ENCODE results near the gene SMOC1. TPM values are rescaled to one million over a fixed set of nuclear protein-coding genes. Genes with fewer than 3 reads are reported as not detected.

SMOC1 gene, protein sequence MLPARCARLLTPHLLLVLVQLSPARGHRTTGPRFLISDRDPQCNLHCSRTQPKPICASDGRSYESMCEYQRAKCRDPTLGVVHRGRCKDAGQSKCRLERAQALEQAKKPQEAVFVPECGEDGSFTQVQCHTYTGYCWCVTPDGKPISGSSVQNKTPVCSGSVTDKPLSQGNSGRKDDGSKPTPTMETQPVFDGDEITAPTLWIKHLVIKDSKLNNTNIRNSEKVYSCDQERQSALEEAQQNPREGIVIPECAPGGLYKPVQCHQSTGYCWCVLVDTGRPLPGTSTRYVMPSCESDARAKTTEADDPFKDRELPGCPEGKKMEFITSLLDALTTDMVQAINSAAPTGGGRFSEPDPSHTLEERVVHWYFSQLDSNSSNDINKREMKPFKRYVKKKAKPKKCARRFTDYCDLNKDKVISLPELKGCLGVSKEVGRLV
- total RNA-seq: not detected

DNA sequence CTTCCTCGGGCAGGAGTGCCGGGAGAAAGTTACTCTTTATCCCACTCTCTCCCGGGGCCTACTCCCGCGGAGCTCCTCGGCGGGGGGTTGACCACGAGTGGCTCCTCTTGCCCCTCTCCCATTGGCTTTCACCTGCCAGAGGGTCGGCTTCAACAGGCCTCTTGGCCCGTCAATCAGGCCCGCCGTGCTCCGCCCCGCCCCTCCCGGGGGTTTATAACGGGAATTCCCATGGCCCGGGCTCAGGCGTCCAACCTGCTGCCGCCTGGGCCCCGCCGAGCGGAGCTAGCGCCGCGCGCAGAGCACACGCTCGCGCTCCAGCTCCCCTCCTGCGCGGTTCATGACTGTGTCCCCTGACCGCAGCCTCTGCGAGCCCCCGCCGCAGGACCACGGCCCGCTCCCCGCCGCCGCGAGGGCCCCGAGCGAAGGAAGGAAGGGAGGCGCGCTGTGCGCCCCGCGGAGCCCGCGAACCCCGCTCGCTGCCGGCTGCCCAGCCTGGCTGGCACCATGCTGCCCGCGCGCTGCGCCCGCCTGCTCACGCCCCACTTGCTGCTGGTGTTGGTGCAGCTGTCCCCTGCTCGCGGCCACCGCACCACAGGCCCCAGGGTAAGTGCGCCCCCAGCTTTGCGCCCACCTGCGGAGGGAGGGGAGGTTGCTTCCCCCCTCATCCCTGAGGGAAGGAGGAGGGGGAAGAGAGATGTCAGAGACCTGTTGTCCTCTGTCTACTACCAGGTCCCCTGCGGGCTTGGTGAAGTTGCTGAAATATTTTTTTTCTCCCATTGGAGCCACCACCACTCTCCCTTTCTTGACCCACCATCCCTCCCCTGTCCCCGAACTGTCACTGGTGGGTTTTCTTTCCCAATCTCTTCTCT lies at the start of gene SMOC1:
Gene SMOC1, plus strand, starts transcription at position 242 of the 869 bp plus-strand sequence. Its CDS starts 263 bp downstream, at position 505.
- Mint-ChIP-seq H3K36me3 (no peaks in the 10 kb centered on the region), H3K27ac (no peak within 1 kb of the TSS), H3K9me3 (no peaks in the 10 kb centered on the region)
- ATAC-seq (peak in 1 of 2 donors; percentile 68), DNase-seq (ENCODE audit: low spot score in 2 of 2) (peak in 1 of 2 donors; percentile 37)

DNA sequence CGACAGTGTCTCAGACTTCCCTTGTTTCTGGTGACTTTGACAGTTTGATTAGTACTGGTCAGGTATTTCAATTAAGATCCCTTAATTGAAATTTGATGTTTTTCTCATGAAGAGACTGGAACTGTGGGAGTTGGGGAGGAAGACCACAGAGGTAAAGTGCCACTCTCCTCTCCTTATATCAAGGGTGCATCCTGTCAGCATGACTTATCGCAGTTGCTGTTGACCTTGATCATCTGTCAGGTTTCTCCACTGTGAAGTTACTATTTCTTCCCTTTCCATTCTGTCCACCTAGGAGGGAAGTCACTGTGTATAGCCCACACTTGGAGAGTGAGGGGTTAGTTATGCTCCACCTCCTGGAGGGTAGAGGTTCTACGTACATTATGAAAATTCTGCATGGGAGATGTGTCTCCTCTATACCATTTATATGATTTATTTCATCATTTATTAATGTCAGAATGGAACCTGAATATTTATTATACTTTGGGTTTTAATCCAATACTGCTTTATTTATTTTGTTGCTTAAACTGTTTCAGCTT lies 40.3 kb upstream of the SMOC1 start:
- DNase-seq (ENCODE audit: low spot score in 2 of 2): no peak
- H3K27ac Mint-ChIP-seq: no peak overlapping the region
- no peaks in the 10 kb centered on the region for H3K9me3 Mint-ChIP-seq
- no peak for ATAC-seq
- H3K36me3 Mint-ChIP-seq: no peaks in the 10 kb centered on the region

DNA sequence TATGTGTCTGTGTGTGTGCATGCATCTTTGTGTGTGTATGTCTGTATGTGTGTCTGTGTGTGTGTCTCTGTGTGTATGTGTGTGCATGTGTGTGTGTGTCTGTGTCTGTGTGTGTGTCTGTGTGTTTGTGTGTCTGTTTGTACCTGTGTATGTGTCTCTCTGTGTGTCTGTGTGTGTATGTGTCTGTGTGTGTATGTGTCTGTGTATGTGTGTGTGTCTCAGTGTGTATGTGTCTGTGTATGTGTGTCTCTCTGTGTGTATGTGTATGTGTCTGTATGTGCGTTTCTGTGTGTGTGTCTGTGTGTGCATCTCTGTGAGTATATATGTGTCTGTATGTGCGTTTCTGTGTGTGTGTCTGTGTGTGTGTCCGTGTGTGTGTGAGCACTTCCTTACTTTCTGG lies 39.6 kb upstream of the SMOC1 start:
- H3K27ac Mint-ChIP-seq: no peak overlapping the region
- H3K36me3 Mint-ChIP-seq: no peaks in the 10 kb centered on the region
- DNase-seq (ENCODE audit: low spot score in 2 of 2) (no peak), ATAC-seq (no peak)
- H3K9me3 Mint-ChIP-seq: no peaks in the 10 kb centered on the region

DNA sequence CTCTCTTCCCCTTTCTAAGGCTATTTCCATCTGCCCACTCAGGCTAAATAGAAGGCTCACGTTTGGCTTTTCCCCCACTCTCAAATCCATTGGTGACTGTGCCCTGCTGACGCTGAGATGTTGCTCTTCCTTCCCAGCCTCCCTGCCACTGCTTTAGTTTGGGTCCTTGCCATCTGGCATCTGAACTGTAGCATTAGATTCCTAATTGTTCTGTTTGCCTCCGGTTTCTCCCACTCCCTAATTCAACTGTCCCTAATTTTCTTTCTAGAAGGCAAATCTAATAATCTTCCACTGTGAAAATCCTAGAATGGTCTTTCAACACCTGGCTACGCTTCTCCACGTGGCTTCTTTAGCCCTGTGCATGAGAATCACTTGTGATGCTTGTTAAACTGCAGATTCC lies 37.6 kb upstream of the SMOC1 start:
- ATAC-seq (no peak), DNase-seq (ENCODE audit: low spot score in 2 of 2) (no peak)
- no peaks in the 10 kb centered on the region for H3K36me3 Mint-ChIP-seq
- H3K27ac Mint-ChIP-seq: no peak overlapping the region
- H3K9me3 Mint-ChIP-seq: no peaks in the 10 kb centered on the region

DNA sequence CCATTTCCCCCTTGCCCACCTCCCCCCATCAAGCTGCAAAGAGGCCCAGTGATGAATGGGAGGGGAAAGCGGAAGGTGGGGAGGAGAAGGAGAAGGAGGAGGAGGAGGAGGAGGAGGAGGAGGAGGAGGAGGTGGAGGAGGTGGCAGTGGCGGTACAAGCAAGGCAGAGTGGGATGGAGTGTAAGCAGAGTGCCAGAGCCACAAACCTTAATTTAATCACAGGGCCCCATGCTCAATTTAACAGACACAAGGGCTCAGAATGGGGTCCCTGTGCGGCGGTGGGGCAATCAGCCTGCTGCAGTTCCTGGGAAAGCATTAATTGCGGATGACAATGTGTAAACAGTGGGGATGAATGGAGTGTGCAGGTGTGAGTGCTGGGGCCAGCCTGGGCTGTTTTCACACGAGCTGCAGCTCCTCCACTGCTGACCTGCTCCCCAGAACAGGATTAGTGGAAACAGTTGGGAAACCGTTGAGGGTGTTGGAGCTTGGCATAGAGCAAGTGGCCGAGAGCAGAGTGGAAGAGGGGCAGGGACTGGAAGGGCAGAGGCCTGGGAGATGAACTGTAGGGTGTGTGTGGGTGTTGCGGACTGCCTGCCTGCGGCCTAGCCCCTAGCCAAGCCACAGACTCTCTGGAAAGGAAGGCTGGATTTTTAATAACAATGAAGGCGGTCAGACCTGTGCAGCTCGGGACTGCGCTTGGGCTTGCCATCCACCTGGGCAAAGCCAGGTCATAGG lies 36.4 kb upstream of the SMOC1 start:
- Mint-ChIP-seq H3K27ac (no peak overlapping the region), H3K36me3 (no peaks in the 10 kb centered on the region), H3K9me3 (no peaks in the 10 kb centered on the region)
- no peak for ATAC-seq
- DNase-seq (ENCODE audit: low spot score in 2 of 2): no peak

DNA sequence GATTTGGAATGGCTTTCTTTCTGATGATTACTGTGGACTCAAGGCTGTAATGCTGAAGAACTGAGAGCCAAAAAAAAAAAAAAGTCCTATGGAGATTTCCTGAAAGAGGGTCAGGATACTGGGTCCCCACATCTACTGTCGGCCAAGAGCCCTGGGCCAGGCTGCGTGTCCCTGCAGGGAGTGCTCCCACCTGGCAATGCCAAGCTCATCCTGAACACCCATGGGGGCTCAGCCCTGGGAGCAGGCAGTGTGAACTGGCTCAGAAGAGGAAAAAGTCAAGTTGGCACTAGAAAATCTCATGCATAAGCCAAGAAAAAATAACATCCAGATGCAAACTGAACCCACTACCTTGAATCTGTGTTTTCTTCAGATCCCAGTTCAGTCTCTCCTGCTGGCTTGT lies 35.0 kb upstream of the SMOC1 start:
- no peak for ATAC-seq
- Mint-ChIP-seq H3K36me3 (no peaks in the 10 kb centered on the region), H3K9me3 (no peaks in the 10 kb centered on the region), H3K27ac (no peak overlapping the region)
- no peak for DNase-seq (ENCODE audit: low spot score in 2 of 2)

DNA sequence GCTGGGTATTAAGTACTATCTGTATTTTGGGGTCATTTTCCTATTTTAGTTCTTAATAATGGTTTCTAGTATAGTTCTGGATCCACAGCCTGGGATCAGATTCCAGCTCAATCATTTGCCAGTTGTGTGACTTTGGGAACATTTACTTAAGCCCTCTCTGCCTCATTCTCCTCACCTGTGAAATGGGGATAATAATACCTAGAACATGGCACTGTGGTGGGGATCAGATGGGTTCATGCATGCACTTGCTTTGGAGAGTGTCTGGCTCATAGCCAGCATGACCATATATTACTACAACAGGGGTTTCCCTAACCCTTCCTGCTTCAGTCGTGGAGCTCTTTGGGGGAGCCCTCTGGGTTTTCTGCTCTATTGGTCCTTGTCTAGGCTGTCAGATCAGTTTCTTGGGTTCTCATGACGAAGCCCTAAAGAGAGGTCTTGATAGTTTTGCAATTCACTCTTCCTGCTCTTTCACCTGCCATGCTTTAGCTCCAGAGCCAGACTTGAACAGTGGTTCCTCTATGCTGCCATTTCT lies 34.1 kb upstream of the SMOC1 start:
- H3K9me3 Mint-ChIP-seq: no peaks in the 10 kb centered on the region
- DNase-seq (ENCODE audit: low spot score in 2 of 2): no peak
- no peak for ATAC-seq
- H3K27ac Mint-ChIP-seq: no peak overlapping the region
- no peaks in the 10 kb centered on the region for H3K36me3 Mint-ChIP-seq

DNA sequence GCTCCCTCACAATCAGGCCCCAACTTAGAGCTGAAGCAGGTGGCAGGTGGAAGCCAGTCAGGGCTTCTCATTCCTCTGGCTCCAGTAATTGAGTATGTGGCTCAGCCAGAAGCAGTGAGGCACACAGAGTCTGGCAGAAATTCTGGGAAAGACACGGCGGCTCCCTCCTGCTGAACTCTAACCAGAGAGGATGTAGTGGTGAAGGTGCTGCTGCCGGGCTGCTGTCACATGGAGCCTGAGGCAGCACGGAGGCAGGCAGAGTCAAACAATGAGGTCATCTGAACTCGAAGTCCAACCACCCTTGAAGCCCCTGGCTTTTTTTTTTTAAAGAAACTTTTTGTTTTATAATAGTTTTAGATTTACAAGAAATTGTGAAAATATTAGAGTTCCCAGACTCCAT lies 33.4 kb upstream of the SMOC1 start:
- no peak for ATAC-seq
- H3K36me3 Mint-ChIP-seq: no peaks in the 10 kb centered on the region
- H3K9me3 Mint-ChIP-seq: no peaks in the 10 kb centered on the region

DNA sequence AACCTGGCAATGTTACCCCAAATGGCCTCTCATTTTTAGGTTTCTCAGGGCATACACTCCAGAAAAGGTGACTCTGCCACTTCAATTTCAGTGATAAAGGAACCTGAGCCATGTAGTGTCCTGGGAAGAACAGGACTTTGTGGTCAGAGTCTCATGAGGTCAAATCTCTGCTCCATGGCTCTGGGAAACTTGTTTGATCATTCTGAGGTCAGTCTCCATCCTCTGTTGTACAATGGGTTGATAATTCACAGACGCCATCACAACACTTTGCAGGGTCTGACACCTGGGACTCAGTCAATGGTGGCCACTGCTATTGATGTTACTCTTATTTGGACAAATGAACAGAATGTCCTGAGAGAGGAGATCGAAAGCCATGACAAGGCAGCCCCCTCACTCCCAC lies 31.1 kb upstream of the SMOC1 start:
- no peaks in the 10 kb centered on the region for H3K36me3 Mint-ChIP-seq
- DNase-seq (ENCODE audit: low spot score in 2 of 2) (no peak), ATAC-seq (no peak)
- H3K9me3 Mint-ChIP-seq: no peaks in the 10 kb centered on the region
- peak overlapping the region in 1 of 2 donors; percentile 66 for H3K27ac Mint-ChIP-seq

More for the DNA sequence above, 33.4 kb upstream of the SMOC1 start:
- DNase-seq (ENCODE audit: low spot score in 2 of 2): no peak
- no peak overlapping the region for H3K27ac Mint-ChIP-seq

DNA sequence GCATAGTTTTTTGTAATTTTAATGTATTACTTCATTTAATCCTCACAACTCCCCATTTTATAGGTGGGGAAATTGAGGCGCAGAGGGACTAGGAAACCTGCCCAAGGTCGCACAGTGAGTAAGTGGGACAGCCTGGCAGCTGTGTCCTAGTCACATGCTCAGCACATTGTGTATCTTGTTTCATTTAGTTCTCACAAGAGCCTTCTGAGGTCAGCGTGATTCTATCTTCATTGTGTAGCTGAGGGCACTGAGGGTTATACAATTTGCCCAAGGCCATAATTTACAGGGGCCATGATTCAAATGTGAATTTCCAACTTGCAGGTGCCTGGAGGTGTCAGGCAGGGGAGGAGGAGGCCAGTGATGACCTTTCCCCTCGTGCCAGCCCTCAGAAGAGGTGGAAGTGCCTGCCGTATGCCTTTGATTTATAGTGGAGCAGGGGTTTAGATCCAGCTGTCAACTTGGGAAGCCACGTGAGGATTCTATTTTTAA lies 30.3 kb upstream of the SMOC1 start:
- no peaks in the 10 kb centered on the region for H3K36me3 Mint-ChIP-seq
- DNase-seq (ENCODE audit: low spot score in 2 of 2) (no peak), ATAC-seq (no peak)
- H3K27ac Mint-ChIP-seq: no peak overlapping the region
- H3K9me3 Mint-ChIP-seq: no peaks in the 10 kb centered on the region

DNA sequence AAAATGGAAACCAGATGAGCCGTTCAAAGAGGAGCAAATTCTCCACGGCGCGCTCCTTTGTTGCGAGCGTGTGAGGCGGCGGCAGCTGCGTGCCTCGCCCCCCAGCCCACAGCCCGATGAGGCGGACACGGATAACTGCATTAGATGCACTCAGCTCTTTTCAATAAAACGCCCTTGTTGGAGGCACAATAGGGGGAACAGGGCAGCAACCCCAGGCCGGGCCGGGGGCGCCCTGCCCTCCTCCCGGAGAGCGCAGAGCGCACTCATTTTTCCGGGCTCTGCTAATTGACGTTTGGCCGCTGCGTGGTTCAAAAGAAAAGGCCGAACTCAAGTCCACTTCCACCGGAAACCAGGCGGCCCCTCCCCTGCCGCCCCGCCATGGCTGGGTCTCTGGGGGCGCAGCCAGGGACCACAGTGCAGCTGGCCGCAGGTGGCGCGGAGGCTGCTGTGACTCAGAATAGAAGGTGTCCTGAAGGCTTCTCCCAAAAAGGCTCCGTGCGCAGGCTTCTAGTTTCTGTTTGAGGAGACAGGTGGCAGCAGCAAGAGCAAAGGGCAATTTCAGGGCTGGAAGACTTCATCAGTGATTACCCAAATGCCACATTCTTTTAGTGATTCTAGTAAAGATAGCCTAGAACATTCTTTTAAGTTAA lies 29.0 kb upstream of the SMOC1 start:
- H3K36me3 Mint-ChIP-seq: no peaks in the 10 kb centered on the region
- DNase-seq (ENCODE audit: low spot score in 2 of 2): no peak
- H3K27ac Mint-ChIP-seq: no peak overlapping the region
- H3K9me3 Mint-ChIP-seq: no peaks in the 10 kb centered on the region
- ATAC-seq: no peak

DNA sequence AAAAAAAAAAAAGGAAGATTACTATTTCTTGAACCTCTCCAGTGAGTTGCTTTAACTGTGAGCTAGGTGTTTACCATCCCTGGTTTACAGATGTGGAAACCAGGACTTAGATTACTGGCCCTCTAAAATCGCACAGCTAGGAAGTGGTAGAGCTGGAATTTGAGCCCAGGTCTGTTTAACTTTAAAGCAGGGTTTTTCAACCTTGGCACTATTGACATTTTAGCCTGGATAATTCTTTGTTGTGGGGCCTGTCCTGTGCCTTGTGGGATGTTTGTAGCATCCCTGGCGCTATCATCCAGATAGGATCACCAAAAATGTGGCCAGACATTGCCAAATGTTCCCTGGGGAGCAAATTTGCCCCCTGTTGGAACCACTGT lies 28.5 kb upstream of the SMOC1 start:
- no peak for DNase-seq (ENCODE audit: low spot score in 2 of 2)
- no peaks in the 10 kb centered on the region for H3K9me3 Mint-ChIP-seq
- no peaks in the 10 kb centered on the region for H3K36me3 Mint-ChIP-seq
- ATAC-seq: no peak
- no peak overlapping the region for H3K27ac Mint-ChIP-seq

DNA sequence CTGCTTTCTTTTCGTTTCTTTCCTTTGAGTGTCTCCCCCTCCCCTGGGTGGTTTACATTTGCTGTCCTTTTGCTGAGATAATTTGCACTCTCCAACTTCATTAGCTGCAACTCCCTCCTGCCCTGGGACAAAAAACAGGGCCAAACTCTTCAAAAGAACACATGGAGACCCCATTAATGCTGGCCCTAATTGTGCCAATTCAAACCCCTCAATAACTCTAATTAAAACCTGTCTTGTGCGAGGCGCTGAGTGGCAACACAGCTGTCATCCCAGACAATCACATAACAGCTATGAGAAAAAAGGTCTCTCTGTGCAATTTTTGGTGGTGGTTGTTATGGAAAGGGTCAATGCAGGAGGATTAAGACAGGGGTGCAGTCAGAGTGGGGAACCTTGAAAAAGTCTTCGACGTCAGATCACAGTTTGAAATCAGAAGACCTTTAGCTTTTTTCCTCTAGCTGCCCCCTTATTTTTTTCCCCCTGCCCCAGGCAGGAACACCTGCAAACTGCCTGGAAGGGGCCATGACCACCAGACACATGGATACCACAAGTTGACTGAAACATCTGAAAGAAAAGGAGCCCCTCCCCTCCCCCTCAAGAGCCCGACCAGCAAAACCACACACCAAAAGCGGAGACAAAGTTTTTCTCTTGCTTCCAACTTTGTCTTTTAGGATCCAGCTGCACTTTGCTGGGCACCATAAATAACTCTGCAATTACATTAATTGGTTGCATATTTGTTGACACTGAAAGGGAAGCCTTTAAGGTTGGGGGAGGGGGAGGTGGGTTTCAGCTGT lies 26.5 kb upstream of the SMOC1 start:
- ATAC-seq: no peak
- no peak for DNase-seq (ENCODE audit: low spot score in 2 of 2)
- Mint-ChIP-seq H3K27ac (no peak overlapping the region), H3K9me3 (no peaks in the 10 kb centered on the region), H3K36me3 (no peaks in the 10 kb centered on the region)

DNA sequence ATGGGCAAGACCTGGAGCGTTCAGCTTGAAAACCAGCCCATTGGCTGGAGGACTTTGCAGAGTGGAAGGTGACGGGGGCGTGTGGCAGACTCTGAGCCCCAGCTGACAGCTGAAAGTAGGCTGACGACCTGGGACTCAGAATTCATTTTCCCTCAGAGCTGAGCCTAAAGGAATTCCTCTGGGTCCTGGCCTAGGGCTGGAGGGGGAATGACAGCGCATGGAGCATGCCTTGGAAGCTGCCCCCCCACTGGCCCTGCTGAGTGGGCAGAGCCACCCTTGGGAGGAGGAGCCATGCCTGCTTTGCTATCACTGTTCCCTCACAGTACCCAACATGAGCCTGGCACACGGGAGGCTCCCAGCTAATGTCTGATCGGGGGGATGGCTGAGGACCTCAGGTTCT lies 25.4 kb upstream of the SMOC1 start:
- DNase-seq (ENCODE audit: low spot score in 2 of 2): no peak
- Mint-ChIP-seq H3K36me3 (no peaks in the 10 kb centered on the region), H3K27ac (no peak overlapping the region), H3K9me3 (no peaks in the 10 kb centered on the region)
- no peak for ATAC-seq

DNA sequence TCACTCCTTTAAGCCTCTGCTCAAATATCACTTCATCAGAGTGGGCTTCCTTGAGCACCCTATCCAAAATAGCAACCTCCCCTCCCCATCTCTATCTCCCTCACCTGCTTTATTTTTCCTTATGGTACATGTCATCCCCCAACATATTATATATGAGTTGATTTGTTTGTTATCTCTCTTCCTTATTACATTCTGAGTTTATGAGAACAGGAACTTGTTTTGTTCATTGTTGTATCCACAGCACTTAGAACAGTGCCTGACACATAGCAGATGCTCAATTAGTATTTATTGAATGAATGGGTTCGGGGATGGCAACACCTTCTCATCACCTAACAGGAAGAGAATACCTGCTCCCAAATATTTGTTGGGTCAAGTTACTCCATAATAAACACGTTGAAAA lies 24.6 kb upstream of the SMOC1 start:
- H3K27ac Mint-ChIP-seq: no peak overlapping the region
- ATAC-seq (no peak), DNase-seq (ENCODE audit: low spot score in 2 of 2) (no peak)
- H3K9me3 Mint-ChIP-seq: no peaks in the 10 kb centered on the region
- H3K36me3 Mint-ChIP-seq: no peaks in the 10 kb centered on the region
